UCSD-AML1 (cell line): ENCODE results near the gene ACVR1B.

Experiments used
- DNase-seq: peaks from one replicate; lab custom pipeline; 2025; ENCODE audit not compliant: unreplicated experiment; lab: John Stamatoyannopoulos, UW

Gene ACVR1B

GRCh38 chr12:52043386-52044212 lies 92.1 kb downstream of the ACVR1B start:
- DNase-seq: no peak

GRCh38 chr12:52044292-52044983 lies 92.9 kb downstream of the ACVR1B start:
- no peak for DNase-seq

GRCh38 chr12:52045794-52046199 lies 94.3 kb downstream of the ACVR1B start:
- DNase-seq: peak; percentile 61
